Ishikawa (cell line): ENCODE results near the gene ARRB1.

Experiments
- CEBPB ChIP-seq: IDR thresholded peaks from 2 replicates; pipeline ENCODE4 v1.6.1; 2012
- CREB1 ChIP-seq: IDR thresholded peaks from 2 replicates; pipeline ENCODE4 v1.6.1; 2012; ENCODE audit warnings: low read depth
- EGR1 ChIP-seq: IDR thresholded peaks from 2 replicates; pipeline ENCODE4 v1.6.1; 2012
- EP300 ChIP-seq: IDR thresholded peaks from 2 replicates; pipeline ENCODE4 v1.6.1; 2012; ENCODE audit warnings: borderline replicate concordance
- FOXM1 ChIP-seq: IDR thresholded peaks from 2 replicates; pipeline ENCODE4 v1.6.1; 2012; ENCODE audit warnings: low read depth, borderline replicate concordance
- MAX ChIP-seq: IDR thresholded peaks from 2 replicates; pipeline ENCODE4 v1.6.1; 2012
- NFIC ChIP-seq: IDR thresholded peaks from 2 replicates; pipeline ENCODE4 v1.6.1; 2012
- RAD21 ChIP-seq: IDR thresholded peaks from 2 replicates; pipeline ENCODE4 v1.6.1; 2012; ENCODE audit warnings: low read depth
- REST ChIP-seq: IDR thresholded peaks from 2 replicates; pipeline ENCODE4 v1.6.1; 2012; ENCODE audit warnings: low read depth, mild to moderate bottlenecking
- TAF1 ChIP-seq: IDR thresholded peaks from 2 replicates; pipeline ENCODE4 v1.6.1; 2012; ENCODE audit warnings: low read depth, mild to moderate bottlenecking
- TCF12 ChIP-seq: IDR thresholded peaks from 2 replicates; pipeline ENCODE4 v1.6.1; 2012; ENCODE audit warnings: low read depth
- TEAD4 ChIP-seq: IDR thresholded peaks from 2 replicates; pipeline ENCODE4 v1.6.1; 2012
- USF1 ChIP-seq: IDR thresholded peaks from 2 replicates; pipeline ENCODE4 v1.6.1; 2012
- YY1 ChIP-seq: IDR thresholded peaks from 2 replicates; pipeline ENCODE4 v1.6.1; 2012; ENCODE audit warnings: low read depth
- ZBTB7A ChIP-seq: IDR thresholded peaks from 2 replicates; pipeline ENCODE4 v1.6.1; 2012; ENCODE audit warnings: low read depth

The ARRB1 gene

GRCh38 chr11:75342966-75343870 is 8.2 kb downstream of the ARRB1 start:
- TF ChIP-seq EP300 (no peak), CEBPB (no peak), EGR1 (no peak), TCF12 (no peak), CREB1 (no peak), YY1 (no peak), NFIC (no peak), USF1 (no peak)

GRCh38 chr11:75342231-75342918 is 9.1 kb downstream of the ARRB1 start:
- no peak for TF ChIP-seq TAF1
- peak; percentile 60; the same call in 1 of the 2 replicates for TF ChIP-seq TCF12
- no peak for TF ChIP-seq EGR1
- TF ChIP-seq ZBTB7A, result no peak
- TF ChIP-seq NFIC, result peak; percentile 81
- peak; percentile 12; the same call in 1 of the 2 replicates for TF ChIP-seq EP300
- no peak for TF ChIP-seq CREB1
- TF ChIP-seq FOXM1, result no peak
- no peak for TF ChIP-seq YY1
- TF ChIP-seq RAD21, result no peak
- no peak for TF ChIP-seq CEBPB
- no peak for TF ChIP-seq MAX
- TF ChIP-seq REST, result no peak
- TF ChIP-seq TEAD4, result peak; percentile 44; the same call in 1 of the 2 replicates
- no peak for TF ChIP-seq USF1

- TF ChIP-seq FOXM1, result no peak
- TF ChIP-seq MAX, result no peak
- TF ChIP-seq CEBPB, result no peak
- TF ChIP-seq REST, result no peak
These were observed 9.8 kb downstream of the ARRB1 start for GRCh38 chr11:75341612-75342011.

GRCh38 chr11:75339685-75340409 is 11.6 kb downstream of the ARRB1 start:
- TF ChIP-seq MAX, result no peak
- TF ChIP-seq TEAD4, result no peak
- no peak for TF ChIP-seq FOXM1
- TF ChIP-seq CEBPB, result no peak
- TF ChIP-seq EP300, result no peak
- TF ChIP-seq EGR1, result no peak
- no peak for TF ChIP-seq REST
- no peak for TF ChIP-seq ZBTB7A
- no peak for TF ChIP-seq TCF12
